ENCODE results near the gene NOG.

DNA sequence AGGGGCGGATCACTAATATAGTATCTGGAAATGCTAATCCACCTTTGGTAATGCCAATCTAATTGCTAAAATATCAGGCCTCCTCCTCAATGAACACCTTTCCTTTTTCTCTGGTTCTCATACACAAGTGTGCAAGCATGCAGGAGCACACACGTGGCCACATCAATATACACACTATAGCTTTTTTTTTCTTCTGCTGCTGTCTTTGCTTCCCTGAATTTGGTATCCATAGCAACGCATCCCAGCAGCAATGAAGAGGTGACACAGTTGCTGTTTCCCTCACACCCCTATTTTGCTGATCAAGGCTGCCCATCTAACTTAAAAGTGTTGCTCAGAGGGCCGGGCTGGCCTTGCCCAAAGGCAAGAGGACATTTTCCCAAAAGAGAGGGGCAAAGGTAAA, 15.4 kb downstream of the NOG start:
- TF ChIP-seq POLR2A (IDR thresholded peaks at IDR 0.05; ENCODE audit: low read depth, low read length) (no peak), TAF1 (IDR thresholded peaks at IDR 0.05; ENCODE audit: borderline replicate concordance, low read depth, low read length) (no peak)
